Adrenal gland (tissue), 5 donors: ENCODE measurements around the gene NT5M.
"Not testable (repeated sequence)": the region's sequence is repeated elsewhere in the genome, so short reads cannot be mapped to it uniquely, and the experiment has no call there.

Experiments used
- CTCF ChIP-seq, 6 experiments: fragments of 450-650 bp in 4 of 6; fragments of 200-600 bp in 2 of 6; sonication (generic) in 1 of 6; IDR thresholded peaks; 1 replicate in 5 of 6; 2 replicates in 1 of 6; pipeline versions ENCODE4 v1.5.1 to v1.8.0; 2016 to 2021; ENCODE audit warnings: antibody characterized with exemption in 6 of 6, mild to moderate bottlenecking in 2 of 6, moderate library complexity in 1 of 6
- POLR2A ChIP-seq, 2 donors: fragments of 450-650 bp; IDR thresholded peaks; one replicate each; pipeline ENCODE4 v1.6.1; 2017; ENCODE audit warnings: antibody characterized with exemption in 2 of 2, mild to moderate bottlenecking in 2 of 2, moderate library complexity in 1 of 2
- donor health status: DM: no; HTN: no; CAD: no.

- not testable (repeated sequence) for TF ChIP-seq CTCF, POLR2A (IDR thresholded peaks at IDR 0.05)
These were observed 25.7 kb upstream of the NT5M start for GRCh38 chr17:17277431-17277830.
